ENCODE results near the gene MORN1. TPM values are rescaled to one million over a fixed set of nuclear protein-coding genes. Genes with fewer than 3 reads are reported as not detected.

The MORN1 gene
- total RNA-seq, 1 experiment from 2014 or later = 6.2 TPM

DNA sequence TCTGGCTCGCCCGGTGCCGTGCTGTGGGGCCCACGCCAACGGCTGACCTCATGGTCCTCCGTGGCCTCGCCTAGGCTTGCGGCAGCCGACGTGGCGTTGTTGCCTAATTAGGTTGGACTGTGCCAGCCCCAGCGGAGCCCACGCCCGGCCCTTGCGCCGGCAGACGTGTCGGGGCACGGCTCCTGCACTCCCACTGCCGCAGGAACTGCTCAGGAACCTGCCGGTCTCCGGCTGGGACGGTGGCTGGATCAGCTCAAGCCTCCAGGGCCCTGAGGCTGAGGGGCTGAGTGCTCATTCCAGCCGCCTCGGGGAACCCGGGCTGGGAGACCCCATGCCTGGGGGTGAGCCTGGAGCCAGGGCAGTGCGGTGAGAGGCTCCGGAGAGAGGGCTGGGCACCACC, 37.1 kb upstream of the MORN1 start:
- Histone ChIP-seq H3K36me3 (ENCODE audit: insufficient read depth, low read length) (no peaks in the 10 kb centered on the region), H3K9ac (ENCODE audit: low read length) (no peak overlapping the region), H3K27ac (ENCODE audit: low read length) (no peak overlapping the region), H4K20me1 (ENCODE audit: insufficient read depth, low read depth, low read length) (no peaks in the 10 kb centered on the region), H3K79me2 (ENCODE audit: low read length) (no peaks in the 10 kb centered on the region), H2AFZ (ENCODE audit: low read length) (no peak overlapping the region), H3K4me2 (ENCODE audit: low read depth, low read length, poor library complexity, severe bottlenecking) (no peak overlapping the region), H3K27me3 (ENCODE audit: low read length) (no peaks in the 10 kb centered on the region), H3K9me3 (ENCODE audit: low read length) (peaks cover 2% of the 10 kb centered on the region; the same call in 1 of the 2 replicates), H3K4me1 (ENCODE audit: low read length) (peaks cover 7% of the 10 kb centered on the region), H3K9me2 (replicated peaks; ENCODE audit: insufficient read depth, low read length) (no peaks in the 10 kb centered on the region), H3K4me3 (ENCODE audit: low read length) (no peak overlapping the region)
- DNase-seq = no peak

DNA sequence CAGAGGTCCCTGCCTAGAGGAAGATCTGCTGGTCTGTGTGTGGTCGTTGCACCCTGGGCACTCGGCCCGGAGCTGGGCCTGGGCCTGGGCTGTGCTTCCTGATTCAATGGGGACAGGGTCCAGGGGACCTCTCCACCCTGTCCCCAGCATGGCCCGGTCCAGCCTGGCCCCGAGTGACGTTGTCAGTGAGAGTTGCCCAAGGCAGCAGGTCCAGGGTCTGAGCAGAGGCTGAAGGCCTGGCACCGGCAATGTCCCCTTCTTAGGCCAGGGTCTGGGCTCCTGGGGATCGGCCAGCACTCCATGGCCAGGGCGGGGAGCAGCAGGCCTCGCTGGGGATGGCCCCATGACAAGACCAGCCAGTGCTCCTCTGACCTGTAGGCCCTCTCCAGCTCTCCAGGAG, 36.6 kb upstream of the MORN1 start:
- no peaks in the 10 kb centered on the region for H3K79me2 ChIP-seq (ENCODE audit: low read length)
- H4K20me1 ChIP-seq (ENCODE audit: insufficient read depth, low read depth, low read length) = no peaks in the 10 kb centered on the region
- no peak overlapping the region for H2AFZ ChIP-seq (ENCODE audit: low read length)
- H3K4me1 ChIP-seq (ENCODE audit: low read length) = peaks cover 7% of the 10 kb centered on the region
- peaks cover 2% of the 10 kb centered on the region; the same call in 1 of the 2 replicates for H3K9me3 ChIP-seq (ENCODE audit: low read length)
- H3K9me2 ChIP-seq (replicated peaks; ENCODE audit: insufficient read depth, low read length) = no peaks in the 10 kb centered on the region
- no peak for DNase-seq
- no peak overlapping the region for H3K4me2 ChIP-seq (ENCODE audit: low read depth, low read length, poor library complexity, severe bottlenecking)
- no peak overlapping the region for H3K27ac ChIP-seq (ENCODE audit: low read length)
- H3K36me3 ChIP-seq (ENCODE audit: insufficient read depth, low read length) = no peaks in the 10 kb centered on the region
- no peak overlapping the region for H3K4me3 ChIP-seq (ENCODE audit: low read length)
- H3K9ac ChIP-seq (ENCODE audit: low read length) = no peak overlapping the region
- H3K27me3 ChIP-seq (ENCODE audit: low read length) = no peaks in the 10 kb centered on the region

DNA sequence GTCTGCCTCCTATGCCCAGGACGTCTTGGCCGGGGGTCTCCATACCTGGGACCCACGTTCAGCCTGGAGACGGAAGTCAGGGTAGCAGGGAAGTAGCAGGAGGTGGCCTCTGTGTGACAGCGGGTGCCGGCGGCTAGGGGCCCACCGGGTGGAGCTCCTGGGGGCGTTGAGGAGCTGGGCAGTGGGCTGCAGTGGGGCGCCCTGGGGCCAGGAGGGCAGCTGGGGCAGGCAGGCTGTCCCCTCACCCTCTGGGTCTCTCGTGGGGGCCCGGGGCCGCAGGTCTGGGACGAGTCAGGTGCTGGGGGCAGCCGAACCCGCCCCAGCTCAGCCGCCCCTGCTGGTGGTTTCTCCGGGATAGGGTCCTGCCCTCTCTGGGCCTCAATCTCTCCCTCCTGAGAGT, 35.7 kb upstream of the MORN1 start:
- DNase-seq = no peak
- no peak overlapping the region for H3K27ac ChIP-seq (ENCODE audit: low read length)
- no peaks in the 10 kb centered on the region for H3K79me2 ChIP-seq (ENCODE audit: low read length)
- H3K9me3 ChIP-seq (ENCODE audit: low read length) = peaks cover 2% of the 10 kb centered on the region; the same call in 1 of the 2 replicates
- H3K4me1 ChIP-seq (ENCODE audit: low read length) = no peaks in the 10 kb centered on the region; the same call in 1 of the 2 replicates
- H2AFZ ChIP-seq (ENCODE audit: low read length) = no peak overlapping the region
- no peak overlapping the region for H3K4me3 ChIP-seq (ENCODE audit: low read length)
- H3K4me2 ChIP-seq (ENCODE audit: low read depth, low read length, poor library complexity, severe bottlenecking) = no peak overlapping the region
- no peaks in the 10 kb centered on the region for H3K36me3 ChIP-seq (ENCODE audit: insufficient read depth, low read length)
- no peaks in the 10 kb centered on the region for H3K9me2 ChIP-seq (replicated peaks; ENCODE audit: insufficient read depth, low read length)
- no peaks in the 10 kb centered on the region for H4K20me1 ChIP-seq (ENCODE audit: insufficient read depth, low read depth, low read length)
- no peak overlapping the region for H3K9ac ChIP-seq (ENCODE audit: low read length)
- H3K27me3 ChIP-seq (ENCODE audit: low read length) = no peaks in the 10 kb centered on the region

DNA sequence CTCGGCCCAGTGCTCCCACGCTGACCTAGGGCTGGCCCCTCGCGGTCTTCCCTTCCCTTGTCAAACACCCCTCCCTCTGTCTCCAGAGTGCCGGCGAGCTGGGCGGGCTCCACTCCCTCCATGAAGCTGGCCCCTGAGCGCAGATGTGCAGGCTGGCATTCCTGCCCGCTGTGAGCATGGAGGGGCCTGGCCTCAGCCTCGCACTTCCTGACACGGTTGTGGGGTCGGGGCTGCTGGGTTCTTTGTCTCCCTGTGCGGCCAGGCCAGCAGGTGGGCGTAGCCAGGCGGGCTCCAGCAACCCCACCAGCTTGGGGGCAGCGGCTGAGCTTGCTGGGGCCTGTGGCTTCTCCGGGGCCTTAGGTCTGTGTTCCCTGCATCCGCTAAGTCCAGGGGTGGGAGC, 35.2 kb upstream of the MORN1 start:
- H4K20me1 ChIP-seq (ENCODE audit: insufficient read depth, low read depth, low read length) = no peaks in the 10 kb centered on the region
- no peaks in the 10 kb centered on the region for H3K79me2 ChIP-seq (ENCODE audit: low read length)
- no peak overlapping the region for H3K27ac ChIP-seq (ENCODE audit: low read length)
- no peak overlapping the region for H3K4me2 ChIP-seq (ENCODE audit: low read depth, low read length, poor library complexity, severe bottlenecking)
- H3K9me2 ChIP-seq (replicated peaks; ENCODE audit: insufficient read depth, low read length) = no peaks in the 10 kb centered on the region
- no peaks in the 10 kb centered on the region for H3K4me1 ChIP-seq (ENCODE audit: low read length)
- no peak for DNase-seq
- H3K9ac ChIP-seq (ENCODE audit: low read length) = no peak overlapping the region
- no peak overlapping the region for H3K4me3 ChIP-seq (ENCODE audit: low read length)
- no peaks in the 10 kb centered on the region for H3K27me3 ChIP-seq (ENCODE audit: low read length)
- no peaks in the 10 kb centered on the region for H3K36me3 ChIP-seq (ENCODE audit: insufficient read depth, low read length)
- H3K9me3 ChIP-seq (ENCODE audit: low read length) = peaks cover 2% of the 10 kb centered on the region; the same call in 1 of the 2 replicates
- no peak overlapping the region for H2AFZ ChIP-seq (ENCODE audit: low read length)

DNA sequence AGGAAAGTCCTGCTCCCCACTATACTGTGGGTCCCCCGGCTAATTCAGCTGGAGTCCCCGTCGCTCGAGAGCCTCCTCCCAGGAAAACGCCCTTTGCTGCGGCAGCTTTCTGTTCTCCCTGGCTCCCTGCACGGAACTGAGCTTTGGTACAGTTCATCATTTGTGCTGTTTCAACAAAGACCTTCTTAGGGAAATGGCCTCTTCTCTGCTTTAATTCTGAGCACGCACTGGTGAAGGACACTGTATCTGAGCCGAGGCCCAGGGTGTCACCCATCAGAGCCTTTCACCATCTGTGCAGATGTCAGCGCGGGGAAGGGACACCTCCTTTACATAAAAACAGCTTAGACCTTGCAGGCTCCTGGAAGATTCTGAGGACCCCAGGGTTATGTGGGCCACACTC, 34.5 kb upstream of the MORN1 start:
- Histone ChIP-seq H3K4me2 (ENCODE audit: low read depth, low read length, poor library complexity, severe bottlenecking) (no peak overlapping the region), H3K4me1 (ENCODE audit: low read length) (no peaks in the 10 kb centered on the region), H3K27me3 (ENCODE audit: low read length) (no peaks in the 10 kb centered on the region), H3K79me2 (ENCODE audit: low read length) (no peaks in the 10 kb centered on the region), H3K9me3 (ENCODE audit: low read length) (peaks cover 2% of the 10 kb centered on the region; the same call in 1 of the 2 replicates), H3K27ac (ENCODE audit: low read length) (no peak overlapping the region), H3K36me3 (ENCODE audit: insufficient read depth, low read length) (no peaks in the 10 kb centered on the region), H3K9ac (ENCODE audit: low read length) (no peak overlapping the region), H3K9me2 (replicated peaks; ENCODE audit: insufficient read depth, low read length) (no peaks in the 10 kb centered on the region), H4K20me1 (ENCODE audit: insufficient read depth, low read depth, low read length) (no peaks in the 10 kb centered on the region), H3K4me3 (ENCODE audit: low read length) (no peak overlapping the region), H2AFZ (ENCODE audit: low read length) (no peak overlapping the region)
- no peak for DNase-seq

DNA sequence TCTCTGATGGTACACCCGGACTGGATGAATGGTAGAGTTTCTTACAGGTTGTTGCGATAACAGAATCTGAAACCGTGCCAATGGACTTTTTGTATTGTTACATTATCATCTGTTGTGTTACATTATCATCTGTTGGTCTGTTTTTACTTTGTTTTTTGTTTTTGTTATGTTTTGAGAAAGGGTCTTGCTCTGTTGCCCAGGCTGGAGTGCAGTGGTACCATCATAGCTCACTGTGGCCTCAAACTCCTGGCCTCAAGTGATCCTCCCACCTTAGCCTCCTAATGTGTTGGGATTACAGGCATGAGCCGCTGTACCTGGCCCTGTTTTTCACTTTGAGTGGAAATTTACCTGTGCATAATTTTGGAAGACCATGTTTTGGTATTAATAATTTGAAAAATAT, 31.2 kb upstream of the MORN1 start:
- H3K9me3 ChIP-seq (ENCODE audit: low read length) = no peaks in the 10 kb centered on the region
- H3K79me2 ChIP-seq (ENCODE audit: low read length) = no peaks in the 10 kb centered on the region
- no peaks in the 10 kb centered on the region for H3K4me1 ChIP-seq (ENCODE audit: low read length)
- no peaks in the 10 kb centered on the region for H3K36me3 ChIP-seq (ENCODE audit: insufficient read depth, low read length)
- H3K9ac ChIP-seq (ENCODE audit: low read length) = no peak overlapping the region
- no peak overlapping the region for H3K4me3 ChIP-seq (ENCODE audit: low read length)
- H3K4me2 ChIP-seq (ENCODE audit: low read depth, low read length, poor library complexity, severe bottlenecking) = no peak overlapping the region
- H2AFZ ChIP-seq (ENCODE audit: low read length) = no peak overlapping the region
- no peak for DNase-seq
- H3K27me3 ChIP-seq (ENCODE audit: low read length) = no peaks in the 10 kb centered on the region
- H4K20me1 ChIP-seq (ENCODE audit: insufficient read depth, low read depth, low read length) = no peaks in the 10 kb centered on the region
- no peak overlapping the region for H3K27ac ChIP-seq (ENCODE audit: low read length)
- no peaks in the 10 kb centered on the region for H3K9me2 ChIP-seq (replicated peaks; ENCODE audit: insufficient read depth, low read length)

DNA sequence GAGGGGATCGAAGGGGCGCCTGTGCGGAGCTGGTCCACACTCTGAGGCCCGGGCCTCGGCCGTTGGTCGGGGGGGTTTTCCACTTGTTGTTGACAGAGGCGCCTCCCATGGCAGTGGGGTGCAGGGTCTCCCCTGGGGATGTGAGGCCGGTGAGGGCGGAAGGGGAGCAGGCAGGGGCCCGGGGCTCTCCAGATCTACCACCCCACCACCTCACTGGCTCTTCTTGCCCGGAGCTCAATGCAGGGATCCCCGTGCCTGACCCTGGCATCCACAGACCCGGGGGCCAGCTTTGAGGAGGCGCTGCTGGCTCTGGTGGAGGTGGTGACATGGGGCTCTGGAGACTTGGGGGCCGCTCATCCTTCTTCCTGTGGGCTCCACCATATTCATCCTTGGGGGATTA, 28.1 kb upstream of the MORN1 start:
- peaks cover 14% of the 10 kb centered on the region for H3K4me1 ChIP-seq (ENCODE audit: low read length)
- no peaks in the 10 kb centered on the region for H3K79me2 ChIP-seq (ENCODE audit: low read length)
- no peak overlapping the region for H2AFZ ChIP-seq (ENCODE audit: low read length)
- H3K4me3 ChIP-seq (ENCODE audit: low read length) = no peak overlapping the region
- DNase-seq = no peak
- H3K9me3 ChIP-seq (ENCODE audit: low read length) = no peaks in the 10 kb centered on the region
- no peaks in the 10 kb centered on the region for H3K36me3 ChIP-seq (ENCODE audit: insufficient read depth, low read length)
- H3K9ac ChIP-seq (ENCODE audit: low read length) = no peak overlapping the region
- H3K27ac ChIP-seq (ENCODE audit: low read length) = no peak overlapping the region
- no peaks in the 10 kb centered on the region for H3K9me2 ChIP-seq (replicated peaks; ENCODE audit: insufficient read depth, low read length)
- no peaks in the 10 kb centered on the region for H4K20me1 ChIP-seq (ENCODE audit: insufficient read depth, low read depth, low read length)
- H3K4me2 ChIP-seq (ENCODE audit: low read depth, low read length, poor library complexity, severe bottlenecking) = no peak overlapping the region
- no peaks in the 10 kb centered on the region for H3K27me3 ChIP-seq (ENCODE audit: low read length)

DNA sequence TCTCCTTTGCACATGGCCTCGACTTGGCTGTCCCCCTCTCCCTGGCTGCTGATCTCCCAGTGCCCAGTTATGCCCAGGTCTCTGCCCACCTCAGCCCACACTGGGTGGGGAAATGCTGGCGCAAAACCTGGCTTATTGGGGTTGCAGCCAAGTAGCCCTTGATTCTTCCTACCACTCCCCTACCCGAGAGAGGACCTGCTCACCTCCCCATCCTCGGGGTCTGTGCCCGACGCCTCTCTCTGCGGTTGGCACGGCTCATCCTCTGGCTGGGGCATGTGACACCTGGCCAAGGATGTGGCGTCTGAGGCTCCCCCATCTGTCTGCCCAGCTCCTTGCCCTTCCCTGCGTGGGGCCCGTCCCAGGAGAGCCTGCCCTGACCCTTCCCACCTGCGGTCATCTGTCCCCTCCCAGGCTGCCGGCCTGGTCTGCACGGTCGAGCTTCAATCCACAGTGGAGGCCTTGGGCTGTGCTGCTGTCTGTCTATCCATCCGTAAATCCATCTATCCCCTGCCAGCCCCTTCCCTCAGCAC, 27.5 kb upstream of the MORN1 start:
- Histone ChIP-seq H3K27ac (ENCODE audit: low read length) (no peak overlapping the region), H3K4me1 (ENCODE audit: low read length) (peaks cover 19% of the 10 kb centered on the region), H3K27me3 (ENCODE audit: low read length) (no peaks in the 10 kb centered on the region), H3K4me3 (ENCODE audit: low read length) (no peak overlapping the region), H3K79me2 (ENCODE audit: low read length) (no peaks in the 10 kb centered on the region), H3K9me3 (ENCODE audit: low read length) (no peaks in the 10 kb centered on the region), H3K9me2 (replicated peaks; ENCODE audit: insufficient read depth, low read length) (no peaks in the 10 kb centered on the region), H3K4me2 (ENCODE audit: low read depth, low read length, poor library complexity, severe bottlenecking) (no peak overlapping the region), H4K20me1 (ENCODE audit: insufficient read depth, low read depth, low read length) (no peaks in the 10 kb centered on the region), H2AFZ (ENCODE audit: low read length) (no peak overlapping the region), H3K9ac (ENCODE audit: low read length) (no peak overlapping the region), H3K36me3 (ENCODE audit: insufficient read depth, low read length) (no peaks in the 10 kb centered on the region)
- DNase-seq = no peak

DNA sequence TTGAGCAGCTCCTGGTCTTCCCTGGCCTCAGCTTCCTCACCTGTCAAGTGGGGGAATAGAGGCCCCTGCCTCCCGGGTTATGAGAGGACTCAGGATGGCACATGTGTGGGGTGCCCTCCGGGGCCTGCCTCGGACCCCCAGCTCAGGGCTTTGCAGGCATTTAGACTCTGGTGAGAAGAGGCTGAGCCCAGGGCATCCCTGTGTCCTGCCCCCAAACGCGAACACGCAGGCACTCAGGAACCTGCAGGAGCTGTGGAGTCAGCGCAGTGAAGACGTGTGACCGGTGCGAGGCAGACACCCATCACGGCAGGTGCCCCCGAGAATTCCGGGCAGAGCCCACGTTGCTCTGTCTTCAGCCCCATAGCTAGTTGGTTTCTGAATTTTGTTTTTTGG, 26.5 kb upstream of the MORN1 start:
- H3K9me3 ChIP-seq (ENCODE audit: low read length) = no peaks in the 10 kb centered on the region
- H3K4me1 ChIP-seq (ENCODE audit: low read length) = peaks cover 30% of the 10 kb centered on the region
- H3K4me2 ChIP-seq (ENCODE audit: low read depth, low read length, poor library complexity, severe bottlenecking) = no peak overlapping the region
- H4K20me1 ChIP-seq (ENCODE audit: insufficient read depth, low read depth, low read length) = no peaks in the 10 kb centered on the region
- H3K9me2 ChIP-seq (replicated peaks; ENCODE audit: insufficient read depth, low read length) = no peaks in the 10 kb centered on the region
- no peaks in the 10 kb centered on the region for H3K27me3 ChIP-seq (ENCODE audit: low read length)
- no peaks in the 10 kb centered on the region for H3K36me3 ChIP-seq (ENCODE audit: insufficient read depth, low read length)
- H2AFZ ChIP-seq (ENCODE audit: low read length) = no peak overlapping the region
- no peaks in the 10 kb centered on the region; the same call in 1 of the 2 replicates for H3K79me2 ChIP-seq (ENCODE audit: low read length)
- no peak overlapping the region for H3K27ac ChIP-seq (ENCODE audit: low read length)
- DNase-seq = no peak
- H3K9ac ChIP-seq (ENCODE audit: low read length) = no peak overlapping the region
- no peak overlapping the region for H3K4me3 ChIP-seq (ENCODE audit: low read length)

All from Karpas-422 (cell line).